Raji (cell line): ENCODE measurements around the gene TASL.

Experiments
- POLR2A ChIP-seq: IDR thresholded peaks from 2 replicates; pipeline ENCODE4 v1.6.1; 2011; ENCODE audit warnings: low read depth, low read length, control low read depth; ENCODE audit not compliant: insufficient read depth

The TASL gene, protein sequence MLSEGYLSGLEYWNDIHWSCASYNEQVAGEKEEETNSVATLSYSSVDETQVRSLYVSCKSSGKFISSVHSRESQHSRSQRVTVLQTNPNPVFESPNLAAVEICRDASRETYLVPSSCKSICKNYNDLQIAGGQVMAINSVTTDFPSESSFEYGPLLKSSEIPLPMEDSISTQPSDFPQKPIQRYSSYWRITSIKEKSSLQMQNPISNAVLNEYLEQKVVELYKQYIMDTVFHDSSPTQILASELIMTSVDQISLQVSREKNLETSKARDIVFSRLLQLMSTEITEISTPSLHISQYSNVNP

DNA sequence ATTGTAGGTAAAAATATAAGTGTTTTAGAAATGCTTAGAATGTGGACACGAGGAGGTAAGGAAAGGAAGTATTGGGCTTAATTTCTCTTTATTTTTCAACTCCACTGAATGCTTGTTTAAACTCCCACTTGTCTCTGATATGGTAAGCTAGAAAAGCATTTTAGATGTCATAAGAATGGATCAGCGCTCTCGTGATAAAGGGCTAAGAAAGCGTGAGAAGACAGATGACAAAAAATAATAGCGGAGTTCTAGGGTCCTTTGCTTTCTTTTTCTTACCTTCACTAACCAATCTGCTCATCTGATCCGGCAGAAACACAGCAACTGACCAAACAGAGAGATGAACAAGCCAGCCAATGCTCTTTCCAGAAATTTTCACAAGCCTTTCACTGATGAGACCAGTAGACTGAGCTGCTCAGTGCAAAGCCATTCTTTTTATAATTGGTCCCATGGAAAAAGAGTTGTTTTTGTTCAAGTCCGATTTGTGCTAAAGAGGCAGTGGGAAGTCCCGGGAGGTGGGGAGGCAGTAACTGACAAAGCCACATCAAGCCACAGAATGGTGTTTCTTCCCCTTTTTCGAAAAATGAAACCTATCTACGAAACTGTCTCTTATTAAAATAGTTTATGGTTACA lies at the start of gene TASL:
Gene TASL (minus strand): TSS at position 405 of the 630 bp plus-strand sequence. CDS start 17,411 bp downstream, outside the sequence.
- peak; percentile 41 for TF ChIP-seq POLR2A

- TF ChIP-seq POLR2A, result no peak
Measured at GRCh38 chrX:30626402-30626801, 48.8 kb upstream of the TASL start.

GRCh38 chrX:30622361-30622760 lies 44.8 kb upstream of the TASL start:
- TF ChIP-seq POLR2A, result no peak

DNA sequence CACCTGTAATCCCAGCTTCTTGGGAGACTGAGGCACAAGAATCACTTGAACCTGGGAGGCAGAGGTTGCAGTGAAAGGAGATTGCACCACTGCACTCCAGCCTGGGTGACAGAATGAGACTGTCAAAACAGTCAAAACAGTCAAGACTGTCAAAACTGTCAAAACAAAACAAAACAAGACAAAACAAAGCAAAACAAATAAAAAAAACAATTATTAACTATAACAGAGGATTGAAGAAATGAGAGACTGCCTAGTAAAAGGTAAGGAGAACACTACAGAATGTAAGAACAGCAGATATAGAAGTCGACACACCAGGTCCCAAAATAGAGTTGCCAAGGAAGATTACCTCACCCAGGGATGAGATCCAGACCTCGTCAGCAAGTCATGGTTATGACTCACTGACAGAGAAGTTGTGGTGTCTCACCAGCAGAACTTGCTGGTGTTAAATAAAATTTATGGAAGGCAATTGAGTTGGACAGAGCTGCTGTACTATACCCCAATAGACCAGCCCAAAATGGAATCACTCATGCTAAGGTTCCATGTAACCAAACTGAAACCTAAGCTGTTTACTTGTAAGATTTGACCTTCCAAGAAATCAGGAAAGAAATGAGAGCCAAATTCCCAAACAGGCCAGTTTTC lies 43.5 kb upstream of the TASL start:
- no peak for TF ChIP-seq POLR2A

GRCh38 chrX:30620125-30620524 lies 42.6 kb upstream of the TASL start:
- TF ChIP-seq POLR2A, result no peak

DNA sequence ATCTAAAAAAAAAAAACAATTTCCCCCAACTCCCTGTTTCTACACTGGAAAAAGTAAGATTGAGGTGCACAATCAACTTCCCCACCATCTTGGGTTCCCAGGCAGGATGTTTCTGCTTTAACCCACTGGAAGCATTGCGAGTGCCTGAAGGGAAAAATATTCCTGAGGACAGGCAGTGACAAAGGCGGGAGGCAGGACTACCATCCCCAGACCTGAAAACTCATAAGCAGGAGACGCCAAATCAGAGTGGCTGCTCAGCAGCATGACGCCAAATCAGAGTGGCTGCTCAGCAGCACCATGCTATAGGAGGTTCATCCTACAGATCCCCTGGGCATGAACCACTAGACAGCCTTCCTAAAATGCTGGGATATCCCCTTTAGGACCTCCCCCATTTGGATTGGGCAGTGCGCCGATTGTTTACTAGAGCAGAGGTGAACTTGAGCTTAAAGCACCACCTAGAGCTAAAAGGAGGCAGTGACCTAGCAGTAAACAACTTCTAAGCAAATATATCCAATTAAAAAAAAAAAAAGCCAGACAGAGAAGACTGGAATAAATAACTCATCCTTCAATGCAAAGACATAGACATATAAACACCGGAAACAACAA lies 40.7 kb upstream of the TASL start:
- no peak for TF ChIP-seq POLR2A

DNA sequence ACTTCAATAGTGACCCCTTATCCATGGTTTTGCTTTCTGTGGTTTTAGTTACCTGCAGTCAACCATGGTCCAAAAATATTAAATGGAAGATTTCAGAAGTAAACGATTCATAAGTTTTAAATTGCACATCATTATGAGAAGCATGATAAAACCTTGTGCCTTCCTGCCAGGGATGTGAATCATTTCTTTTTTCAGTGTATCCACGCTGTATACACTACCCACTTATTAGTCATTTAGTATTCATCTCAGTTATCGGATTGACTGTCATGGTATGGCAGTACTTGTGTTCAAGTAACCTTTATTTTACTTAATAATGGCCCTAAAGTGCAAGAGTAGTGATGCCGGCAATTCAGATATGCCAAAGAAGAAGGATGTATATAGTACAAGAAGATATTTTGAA lies 37.7 kb upstream of the TASL start:
- no peak for TF ChIP-seq POLR2A

DNA sequence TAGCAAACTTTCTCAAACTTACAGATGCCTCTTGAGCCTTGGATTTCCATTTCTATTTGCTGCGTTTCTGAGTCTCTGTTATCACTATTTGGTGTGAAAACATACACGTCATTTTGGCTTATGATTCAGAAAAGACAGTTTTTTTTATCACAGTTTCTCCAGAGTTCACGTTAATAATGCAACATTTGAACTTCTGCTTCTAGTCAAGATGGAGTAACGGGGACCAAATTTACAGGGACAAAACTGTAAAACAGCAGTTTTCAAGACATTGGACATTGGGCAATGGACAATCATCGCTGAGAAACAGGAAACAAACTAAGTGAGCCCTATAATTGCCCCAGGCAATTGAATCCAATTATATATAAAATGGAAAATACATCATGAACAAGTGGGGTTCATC lies 36.2 kb upstream of the TASL start:
- TF ChIP-seq POLR2A, result no peak

DNA sequence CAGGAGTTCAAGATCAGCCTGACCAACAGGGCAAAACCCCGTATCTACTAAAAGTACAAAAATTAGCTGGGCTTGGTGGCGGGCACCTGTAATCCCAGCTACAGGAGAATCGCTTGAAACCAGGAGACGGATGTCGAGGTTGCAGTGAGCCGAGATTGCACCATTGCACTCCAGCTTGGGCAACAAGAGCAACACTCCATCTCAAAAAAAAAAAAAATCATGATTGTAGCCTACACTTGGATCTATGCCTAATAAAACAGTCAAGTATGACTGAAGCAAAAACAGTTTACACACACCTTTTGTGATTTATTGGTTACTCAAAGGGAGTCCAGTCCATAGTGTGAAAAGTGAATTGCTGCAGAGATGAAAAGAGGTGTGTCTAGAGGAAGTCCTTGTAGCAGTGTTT lies 34.7 kb upstream of the TASL start:
- no peak for TF ChIP-seq POLR2A

DNA sequence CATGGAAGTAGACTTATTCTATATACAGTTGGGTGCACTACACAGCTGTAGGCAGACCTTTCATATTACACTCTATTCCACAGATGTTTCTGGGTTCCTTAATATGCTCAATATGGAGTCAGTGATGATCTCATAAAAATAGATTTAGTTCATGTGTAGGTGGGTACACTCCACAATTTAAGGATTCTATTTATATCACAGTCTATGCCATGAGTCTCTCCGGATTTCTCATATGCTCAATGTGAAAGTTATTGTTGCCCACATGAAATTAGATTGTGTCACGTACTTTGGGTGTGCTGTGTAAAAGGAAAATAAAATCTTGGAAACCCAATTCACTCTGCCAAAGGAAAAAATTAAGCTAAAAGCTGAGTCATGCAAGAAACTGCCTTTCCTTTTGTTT lies 32.5 kb upstream of the TASL start:
- no peak for TF ChIP-seq POLR2A

GRCh38 chrX:30607155-30607554 lies 29.6 kb upstream of the TASL start:
- no peak for TF ChIP-seq POLR2A

GRCh38 chrX:30597216-30598012 lies 19.8 kb upstream of the TASL start:
- no peak for TF ChIP-seq POLR2A

- no peak for TF ChIP-seq POLR2A
Measured at GRCh38 chrX:30593440-30594200, 16.1 kb upstream of the TASL start.

GRCh38 chrX:30592831-30593230 lies 15.3 kb upstream of the TASL start:
- no peak for TF ChIP-seq POLR2A
